HG03565 (cell line): ENCODE results near the gene KCTD5.
"Not testable (repeated sequence)": the region's sequence is repeated elsewhere in the genome, so short reads cannot be mapped to it uniquely, and the experiment has no call there.

Source experiments
- ATAC-seq: cut with Tn5 transposase; IDR thresholded peaks from one replicate; pipeline ENCODE4 v1.9.1; 2021; ENCODE audit warnings: mild to moderate bottlenecking, moderate library complexity; ENCODE audit not compliant: unreplicated experiment

KCTD5 gene

GRCh38 chr16:2696601-2697250 is 14.4 kb downstream of the KCTD5 start:
- ATAC-seq, result not testable (repeated sequence)

GRCh38 chr16:2697401-2697948 is 15.2 kb downstream of the KCTD5 start:
- ATAC-seq, result no peak

GRCh38 chr16:2698103-2698870 is 16.0 kb downstream of the KCTD5 start:
- ATAC-seq, result no peak

- no peak for ATAC-seq
Observed at GRCh38 chr16:2698965-2699750, 16.8 kb downstream of the KCTD5 start.

GRCh38 chr16:2699791-2700600 is 17.7 kb downstream of the KCTD5 start:
- no peak for ATAC-seq

GRCh38 chr16:2700786-2701185 is 18.5 kb downstream of the KCTD5 start:
- no peak for ATAC-seq

GRCh38 chr16:2701272-2701671 is 18.9 kb downstream of the KCTD5 start:
- no peak for ATAC-seq

- no peak for ATAC-seq
Observed at GRCh38 chr16:2701713-2702437, 19.6 kb downstream of the KCTD5 start.

- no peak for ATAC-seq
Observed at GRCh38 chr16:2702438-2702825, 20.1 kb downstream of the KCTD5 start.

GRCh38 chr16:2702871-2703745 is 20.8 kb downstream of the KCTD5 start:
- no peak for ATAC-seq

GRCh38 chr16:2704166-2704982 is 22.1 kb downstream of the KCTD5 start:
- ATAC-seq, result no peak

GRCh38 chr16:2704983-2705275 is 22.6 kb downstream of the KCTD5 start:
- ATAC-seq, result no peak

GRCh38 chr16:2705351-2705750 is 23.0 kb downstream of the KCTD5 start:
- no peak for ATAC-seq

GRCh38 chr16:2706085-2706484 is 23.8 kb downstream of the KCTD5 start:
- no peak for ATAC-seq

- ATAC-seq, result no peak
Observed at GRCh38 chr16:2706611-2707311, 24.4 kb downstream of the KCTD5 start.

GRCh38 chr16:2707368-2708289 is 25.3 kb downstream of the KCTD5 start:
- ATAC-seq, result no peak

GRCh38 chr16:2708290-2708639 is 25.9 kb downstream of the KCTD5 start:
- no peak for ATAC-seq
